Measurements from ENCODE around the gene SLC23A1. TPM values are rescaled to one million over a fixed set of nuclear protein-coding genes. Genes with fewer than 3 reads are reported as not detected.
A peak's percentile ranks its signal among the peaks of the same experiment; 100 is the strongest.

Gene SLC23A1
- total RNA-seq, 4 donors from 2014 or later = 0.30 to 5.5 (median 1.0) TPM; not detected in 1

DNA sequence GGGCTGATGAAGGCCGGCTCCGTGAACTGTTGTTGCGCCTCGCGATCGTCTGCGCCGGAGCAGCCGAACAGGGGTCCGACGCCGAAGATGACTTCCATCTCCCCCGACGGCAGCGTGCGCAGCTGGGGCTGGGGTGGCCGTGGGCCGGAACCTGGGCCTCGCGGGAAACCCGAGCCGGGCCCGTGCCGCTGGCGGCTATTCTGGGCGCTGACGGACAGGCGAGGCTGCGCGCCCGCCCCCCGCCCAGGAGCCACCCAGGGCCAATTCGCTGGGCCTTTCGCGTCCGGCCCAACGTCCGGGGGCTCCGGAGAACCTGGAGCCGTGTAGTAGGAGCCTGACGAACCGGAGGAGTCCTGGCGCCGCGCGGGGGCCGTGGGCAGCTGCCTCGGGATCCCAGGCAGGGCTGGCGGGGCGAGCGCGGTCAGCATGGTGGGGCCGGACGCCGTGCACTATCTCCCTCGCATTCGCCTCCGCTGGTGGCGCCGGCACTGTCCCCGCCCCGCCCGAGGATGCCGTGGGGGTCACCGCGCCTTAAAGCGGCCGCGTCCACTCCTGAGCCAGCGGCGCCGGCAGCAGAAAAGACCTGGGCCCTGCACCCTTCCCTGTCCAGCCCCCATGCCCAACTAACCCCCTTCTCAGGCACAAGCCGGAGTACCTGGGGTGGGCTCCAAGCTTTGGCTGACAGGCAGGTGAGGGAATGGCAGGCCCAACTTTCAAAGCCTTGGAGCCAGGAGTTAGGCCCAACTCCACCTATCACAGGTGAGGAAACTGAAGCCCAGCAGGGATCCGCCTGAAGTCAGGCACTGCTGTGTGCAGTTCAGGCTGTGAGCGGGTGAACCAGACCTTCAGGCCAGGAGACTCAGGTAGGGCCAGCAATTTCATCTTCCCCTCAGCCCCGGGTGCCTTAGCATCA, 11.8 kb upstream of the SLC23A1 start, which contains the start of gene PROB1:
Gene PROB1, minus strand, starts transcription at position 451 of the 913 bp plus-strand sequence. Its CDS starts 23 bp downstream, at position 428.
- no peak for DNase-seq
- H3K4me3 ChIP-seq = peak within 1 kb of the TSS; percentile 15 to 35
- peaks cover 0 to 7% of the 10 kb centered on the region in 2 donors for H3K4me1 ChIP-seq
- H3K9me3 ChIP-seq = no peaks in the 10 kb centered on the region
- peaks cover 9% of the 10 kb centered on the region in 2 donors for H3K27me3 ChIP-seq
- peak within 1 kb of the TSS in 1 of 2 donors; percentile 68 for H3K27ac ChIP-seq
- TF ChIP-seq POLR2A (IDR thresholded peaks at IDR 0.05) = peak in 1 of 2 donors; percentile 7
- TF ChIP-seq, protein P1, sequence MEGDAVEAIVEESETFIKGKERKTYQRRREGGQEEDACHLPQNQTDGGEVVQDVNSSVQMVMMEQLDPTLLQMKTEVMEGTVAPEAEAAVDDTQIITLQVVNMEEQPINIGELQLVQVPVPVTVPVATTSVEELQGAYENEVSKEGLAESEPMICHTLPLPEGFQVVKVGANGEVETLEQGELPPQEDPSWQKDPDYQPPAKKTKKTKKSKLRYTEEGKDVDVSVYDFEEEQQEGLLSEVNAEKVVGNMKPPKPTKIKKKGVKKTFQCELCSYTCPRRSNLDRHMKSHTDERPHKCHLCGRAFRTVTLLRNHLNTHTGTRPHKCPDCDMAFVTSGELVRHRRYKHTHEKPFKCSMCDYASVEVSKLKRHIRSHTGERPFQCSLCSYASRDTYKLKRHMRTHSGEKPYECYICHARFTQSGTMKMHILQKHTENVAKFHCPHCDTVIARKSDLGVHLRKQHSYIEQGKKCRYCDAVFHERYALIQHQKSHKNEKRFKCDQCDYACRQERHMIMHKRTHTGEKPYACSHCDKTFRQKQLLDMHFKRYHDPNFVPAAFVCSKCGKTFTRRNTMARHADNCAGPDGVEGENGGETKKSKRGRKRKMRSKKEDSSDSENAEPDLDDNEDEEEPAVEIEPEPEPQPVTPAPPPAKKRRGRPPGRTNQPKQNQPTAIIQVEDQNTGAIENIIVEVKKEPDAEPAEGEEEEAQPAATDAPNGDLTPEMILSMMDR (IDR thresholded peaks at IDR 0.05) = no peak
- intact Hi-C loops (cut with DNase I; ENCODE audit: low total_unique reads) = no loop called here
- no peaks in the 10 kb centered on the region for H3K36me3 ChIP-seq

DNA sequence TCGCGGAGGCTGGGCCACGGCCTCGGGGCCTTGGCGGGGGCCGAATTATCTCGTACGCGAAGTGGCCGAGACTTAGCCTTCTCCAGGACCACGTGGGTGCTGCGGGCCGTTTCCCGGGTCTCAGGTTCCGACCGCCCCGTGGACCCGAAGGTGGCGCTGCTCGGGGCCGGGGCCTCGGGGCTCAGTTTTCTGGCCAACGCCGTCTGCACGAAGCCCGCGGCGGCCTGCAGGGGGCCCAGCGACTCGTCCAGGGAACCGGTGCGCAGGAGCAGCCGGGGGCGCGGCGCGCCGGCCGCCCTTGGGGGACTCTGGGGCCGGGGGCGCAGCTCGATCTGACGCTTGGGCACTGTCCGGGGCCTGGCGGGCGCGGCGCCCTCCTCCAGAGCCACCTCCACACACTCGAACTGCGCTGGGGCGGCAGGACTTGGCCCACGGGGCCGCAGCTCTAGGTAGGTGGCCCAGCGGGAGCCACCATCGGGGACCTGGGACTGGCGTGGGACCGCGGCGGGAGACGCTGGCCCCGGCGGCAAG, 11.1 kb upstream of the SLC23A1 start:
- Histone ChIP-seq H3K4me3 (peak overlapping the region; percentile 15 to 35), H3K4me1 (peaks cover 0 to 7% of the 10 kb centered on the region in 2 donors), H3K27ac (peak overlapping the region in 1 of 2 donors; percentile 68), H3K9me3 (no peaks in the 10 kb centered on the region), H3K36me3 (no peaks in the 10 kb centered on the region), H3K27me3 (peaks cover 9% of the 10 kb centered on the region in 2 donors)
- intact Hi-C loops (cut with DNase I; ENCODE audit: low total_unique reads) = no loop called here
- TF ChIP-seq POLR2A (IDR thresholded peaks at IDR 0.05) = no peak
- TF ChIP-seq, protein P1 (IDR thresholded peaks at IDR 0.05) = peak in 2 of 4 experiments; percentile 47 to 68
- DNase-seq = peak; percentile 48 to 62

GRCh38 chr5:139393497-139394122, 10.5 kb upstream of the SLC23A1 start:
- peak overlapping the region; percentile 20 to 35 for H3K4me3 ChIP-seq
- peaks cover 0 to 7% of the 10 kb centered on the region in 2 donors for H3K4me1 ChIP-seq
- TF ChIP-seq, protein P1 (IDR thresholded peaks at IDR 0.05) = no peak
- TF ChIP-seq POLR2A (IDR thresholded peaks at IDR 0.05) = no peak
- intact Hi-C loops (cut with DNase I; ENCODE audit: low total_unique reads) = no loop called here
- no peak for DNase-seq
- peaks cover 9% of the 10 kb centered on the region in 2 donors for H3K27me3 ChIP-seq
- no peaks in the 10 kb centered on the region for H3K36me3 ChIP-seq
- H3K9me3 ChIP-seq = no peaks in the 10 kb centered on the region
- H3K27ac ChIP-seq = no peak overlapping the region

- peak overlapping the region; percentile 20 to 35 for H3K4me3 ChIP-seq
- H3K9me3 ChIP-seq = no peaks in the 10 kb centered on the region
- no peak for DNase-seq
- H3K36me3 ChIP-seq = no peaks in the 10 kb centered on the region
- H3K4me1 ChIP-seq = peaks cover 0 to 7% of the 10 kb centered on the region in 2 donors
- peaks cover 9% of the 10 kb centered on the region in 2 donors for H3K27me3 ChIP-seq
- H3K27ac ChIP-seq = no peak overlapping the region
- TF ChIP-seq, protein P1 (IDR thresholded peaks at IDR 0.05) = peak in 2 of 4 experiments; percentile 29 to 32
- TF ChIP-seq POLR2A (IDR thresholded peaks at IDR 0.05) = no peak
- intact Hi-C loops (cut with DNase I; ENCODE audit: low total_unique reads) = no loop called here
Measured at GRCh38 chr5:139392678-139393496, 9.8 kb upstream of the SLC23A1 start.

All from uterus (tissue), 4 donors.